HL-60 (cell line): ENCODE results near the gene CFAP90.

Experiments used
- DNase-seq, 2 experiments: peaks; one replicate each; pipeline ENCODE4 v3.0.0-alpha.2; 2010 to 2020; ENCODE audit warnings: low read depth in 1 of 2, low spot score in 1 of 2
- H3K27ac ChIP-seq: fragments of 250-450 bp; sonication (Bioruptor Pico); replicated peaks from 2 replicates; pipeline ENCODE4 v1.5.1; 2020; ENCODE audit warnings: mild to moderate bottlenecking, moderate library complexity
- H3K27me3 ChIP-seq: fragments of 250-450 bp; sonication (Bioruptor Pico); 2 replicates; pipeline ENCODE4 v1.5.1; 2021; ENCODE audit warnings: mild to moderate bottlenecking, moderate library complexity; ENCODE audit not compliant: insufficient read depth, poor library complexity, severe bottlenecking
- H3K4me3 ChIP-seq: replicated peaks from 2 replicates; pipeline ENCODE4 v1.5.1; 2011; ENCODE audit warnings: mild to moderate bottlenecking, control low read depth, low read length; ENCODE audit not compliant: insufficient read depth
- CTCF ChIP-seq: IDR thresholded peaks from one replicate; pipeline ENCODE4 v1.5.1; 2011; ENCODE audit warnings: low read length, control low read depth, inconsistent platforms; ENCODE audit not compliant: insufficient read depth
- GABPA ChIP-seq: IDR thresholded peaks from 2 replicates; pipeline ENCODE4 v1.6.1; 2012; ENCODE audit warnings: low read depth
- POLR2AphosphoS5 ChIP-seq: IDR thresholded peaks from 2 replicates; pipeline ENCODE4 v1.6.1; 2012; ENCODE audit warnings: low read depth
- REST ChIP-seq: IDR thresholded peaks from 2 replicates; pipeline ENCODE4 v1.6.1; 2012; ENCODE audit warnings: low read depth; ENCODE audit not compliant: insufficient replicate concordance
- SPI1 ChIP-seq: IDR thresholded peaks from 2 replicates; pipeline ENCODE4 v1.6.1; 2012; ENCODE audit warnings: low read depth, mild to moderate bottlenecking, borderline replicate concordance

Gene CFAP90

GRCh38 chr5:7825630-7826029 lies 25.3 kb downstream of the CFAP90 start:
- no peak for TF ChIP-seq CTCF
- TF ChIP-seq SPI1: no peak
- TF ChIP-seq POLR2AphosphoS5: no peak
- no peak for TF ChIP-seq GABPA
- no peak overlapping the region for H3K27ac ChIP-seq
- no peak for DNase-seq
- no peaks in the 10 kb centered on the region for H3K27me3 ChIP-seq
- no peak overlapping the region for H3K4me3 ChIP-seq

GRCh38 chr5:7824995-7825394 lies 25.9 kb downstream of the CFAP90 start:
- no peak for TF ChIP-seq SPI1
- no peak for TF ChIP-seq CTCF
- TF ChIP-seq POLR2AphosphoS5: no peak
- TF ChIP-seq REST: no peak
- TF ChIP-seq GABPA: no peak

GRCh38 chr5:7823594-7823993 lies 27.3 kb downstream of the CFAP90 start:
- TF ChIP-seq REST: no peak
- no peak for TF ChIP-seq SPI1
- TF ChIP-seq POLR2AphosphoS5: no peak
- TF ChIP-seq CTCF: no peak
- no peak for TF ChIP-seq GABPA
- Histone ChIP-seq H3K27ac (no peak overlapping the region), H3K27me3 (no peaks in the 10 kb centered on the region), H3K4me3 (no peak overlapping the region)
- no peak for DNase-seq

More at GRCh38 chr5:7824995-7825394, 25.9 kb downstream of the CFAP90 start:
- no peak for DNase-seq
- Histone ChIP-seq H3K27me3 (no peaks in the 10 kb centered on the region), H3K4me3 (no peak overlapping the region), H3K27ac (no peak overlapping the region)

- Histone ChIP-seq H3K4me3 (no peak overlapping the region), H3K27me3 (no peaks in the 10 kb centered on the region), H3K27ac (no peak overlapping the region)
- no peak for TF ChIP-seq GABPA
- no peak for DNase-seq
Measured at GRCh38 chr5:7822449-7822848, 28.5 kb downstream of the CFAP90 start.
